Endodermal cell (in vitro differentiated cells): ENCODE data around the gene PRMT7. TPM values are rescaled to one million over a fixed set of nuclear protein-coding genes. Genes with fewer than 3 reads are reported as not detected.

Source experiments
- DNase-seq: peaks from one replicate; pipeline ENCODE4 v3.0.0-alpha.2; 2017
- H3K27ac ChIP-seq: 2 replicates; pipeline ENCODE4 v1.5.1; 2013; ENCODE audit warnings: mild to moderate bottlenecking, low read depth, low read length, moderate library complexity
- H3K27me3 ChIP-seq: 2 replicates; pipeline ENCODE4 v1.6.1; 2013; ENCODE audit warnings: mild to moderate bottlenecking, low read length, moderate library complexity; ENCODE audit not compliant: insufficient read depth, control insufficient read depth, poor library complexity, severe bottlenecking
- H3K36me3 ChIP-seq: 2 replicates; pipeline ENCODE4 v1.7.0; 2013; ENCODE audit warnings: mild to moderate bottlenecking, low read length, moderate library complexity; ENCODE audit not compliant: control insufficient read depth, insufficient read depth
- H3K4me1 ChIP-seq: one replicate; pipeline ENCODE4 v1.7.0; 2013; ENCODE audit warnings: low read length; ENCODE audit not compliant: control insufficient read depth, insufficient read depth
- H3K4me3 ChIP-seq: 2 replicates; pipeline ENCODE4 v1.5.1; 2013; ENCODE audit warnings: mild to moderate bottlenecking, low read length, moderate library complexity
- H3K9ac ChIP-seq: 2 replicates; pipeline ENCODE4 v1.6.1; 2013; ENCODE audit warnings: mild to moderate bottlenecking, low read length, moderate library complexity; ENCODE audit not compliant: poor library complexity, severe bottlenecking; ENCODE audit errors: extremely low read depth
- H3K9me3 ChIP-seq: 2 replicates; pipeline ENCODE4 v1.6.1; 2013; ENCODE audit warnings: mild to moderate bottlenecking, low read length, moderate library complexity; ENCODE audit not compliant: control insufficient read depth
- H3K27ac Mint-ChIP-seq: 2 replicates; pipeline ENCODE4 v1.8.0; 2020; ENCODE audit warnings: mixed read lengths
- H3K27me3 Mint-ChIP-seq: 2 replicates; pipeline ENCODE4 v1.8.0; 2021; ENCODE audit warnings: mild to moderate bottlenecking, mixed read lengths; ENCODE audit not compliant: insufficient read depth
- H3K36me3 Mint-ChIP-seq: 2 replicates; pipeline ENCODE4 v1.8.0; 2020; ENCODE audit warnings: low read depth, mixed read lengths
- H3K4me1 Mint-ChIP-seq: 2 replicates; pipeline ENCODE4 v1.8.0; 2020; ENCODE audit warnings: mixed read lengths
- H3K4me3 Mint-ChIP-seq: 2 replicates; pipeline ENCODE4 v1.8.0; 2020; ENCODE audit warnings: mild to moderate bottlenecking, moderate library complexity, mixed read lengths
- H3K9me3 Mint-ChIP-seq: 2 replicates; pipeline ENCODE4 v1.8.0; 2020; ENCODE audit warnings: mild to moderate bottlenecking, mixed read lengths
- CTCF ChIP-seq: fragments of 200-600 bp; sonication (generic); conservative IDR thresholded peaks from 2 replicates; pipeline ENCODE4 v1.5.0; 2021; ENCODE audit warnings: antibody characterized with exemption, mild to moderate bottlenecking
- WGBS, 2 experiments: methylation state at CpG; one replicate each; pipeline versions ENCODE4 v1.1.5 to v1.1.7; 2013; ENCODE audit warnings: missing lambda C conversion rate in 2 of 2, mixed read lengths in 1 of 2; ENCODE audit not compliant: insufficient coverage in 1 of 2, insufficient read length in 1 of 2; 5-methylcytosine and 5-hydroxymethylcytosine counted together
- long read RNA-seq, 4 experiments: library from polyadenylated mRNA in 2 of 4; library from RNA in 1 of 4; library from capped mRNA in 1 of 4; stranded (forward) in 3 of 4; unstranded in 1 of 4; transcript quantifications; one replicate each; pipeline ENCODE4 v2.0.0, GENCODE V29; 2020 to 2021; ENCODE audit warnings: inconsistent platforms in 1 of 4
- polyA plus RNA-seq, 2 experiments: library from polyadenylated mRNA; stranded (reverse); fragments of 50-300 nt; gene quantifications; one replicate each; pipeline ENCODE4 v1.2.3, GENCODE V29; 2013
- total RNA-seq, 2 donors: library from RNA; stranded (reverse); fragmentation: NEBNext Ultra II Directional in 1 of 2; extraction: Animal tissue kit (Norgen Biotek cat#: 25700) in 1 of 2; gene quantifications; 2 replicates in 1 of 2; 3 replicates in 1 of 2; pipeline ENCODE4 v1.2.1, GENCODE V29; 2021

The PRMT7 gene
- 10 to 100 TPM; 63.9 to 68.5 TPM for total RNA-seq
- polyA plus RNA-seq (2013, experiment 1 of 2) = 41.9 TPM
- polyA plus RNA-seq (2013, experiment 2 of 2) = 41.1 TPM
- long read RNA-seq, experiment 1, partial matches to known transcripts = 3 of 15 reads
- long read RNA-seq, experiment 1, other reads (novel, unspliced or antisense) = 11 of 15 reads
- long read RNA-seq, experiment 2, partial matches to known transcripts = 4 of 112 reads
- long read RNA-seq, experiment 2, other reads (novel, unspliced or antisense) = 106 of 112 reads
- long read RNA-seq, experiment 3, full-length matches to known transcripts = 6 of 363 reads
- long read RNA-seq, experiment 3, partial matches to known transcripts = 30 of 363 reads
- long read RNA-seq, experiment 3, other reads (novel, unspliced or antisense) = 327 of 363 reads
- long read RNA-seq, experiment 4, partial matches to known transcripts = 2 of 23 reads
- long read RNA-seq, experiment 4, other reads (novel, unspliced or antisense) = 21 of 23 reads

- Mint-ChIP-seq H3K4me1 (peaks cover 12% of the 10 kb centered on the region), H3K27ac (peak within 1 kb of the TSS; percentile 95), H3K9me3 (no peaks in the 10 kb centered on the region), H3K27me3 (no peaks in the 10 kb centered on the region), H3K4me3 (peak within 1 kb of the TSS; percentile 91), H3K36me3 (peaks cover 35% of the 10 kb centered on the region)
- peak; percentile 33 for TF ChIP-seq CTCF
- H3K27ac ChIP-seq = peak within 1 kb of the TSS; percentile 64
- H3K4me1 ChIP-seq = no peaks in the 10 kb centered on the region
- 1% methylated on average over 44 to 62 of the region's 62 CpGs for WGBS, 2 experiments
- no peaks in the 10 kb centered on the region for H3K9me3 ChIP-seq
- peaks cover 38% of the 10 kb centered on the region for H3K36me3 ChIP-seq
- no peaks in the 10 kb centered on the region for H3K27me3 ChIP-seq
- peak within 1 kb of the TSS; percentile 94 for H3K4me3 ChIP-seq
- peak within 1 kb of the TSS; percentile 69 for H3K9ac ChIP-seq
- peak; percentile 97 for DNase-seq
Measured at GRCh38 chr16:68310774-68311511, at the start of gene PRMT7, which contains the start of gene SLC7A6OS. PRMT7 (plus strand) TSS chr16:68311019; CDS start chr16:68315980, 4,961 bp downstream. SLC7A6OS (minus strand) TSS chr16:68310946; CDS start chr16:68310926, 20 bp downstream.

- no peaks in the 10 kb centered on the region for H3K27me3 ChIP-seq
- DNase-seq = no peak
- peaks cover 9% of the 10 kb centered on the region for H3K4me1 ChIP-seq
- Mint-ChIP-seq H3K27ac (peak overlapping the region; percentile 88), H3K4me1 (peaks cover 23% of the 10 kb centered on the region), H3K27me3 (peaks cover 2% of the 10 kb centered on the region), H3K9me3 (no peaks in the 10 kb centered on the region), H3K36me3 (no peaks in the 10 kb centered on the region), H3K4me3 (peak overlapping the region; percentile 90)
- peaks cover 3% of the 10 kb centered on the region for H3K36me3 ChIP-seq
- no peak overlapping the region for H3K27ac ChIP-seq
- WGBS, 2 experiments = 50 to 67% methylated on average over 7 to 11 of the region's 11 CpGs
- no peaks in the 10 kb centered on the region for H3K9me3 ChIP-seq
- peak overlapping the region; percentile 73 for H3K4me3 ChIP-seq
- TF ChIP-seq CTCF = no peak
- H3K9ac ChIP-seq = peak overlapping the region; percentile 82
Measured at GRCh38 chr16:68263559-68264127, 47.2 kb upstream of the PRMT7 start.
